Measurements from ENCODE around the gene VKORC1.

The VKORC1 gene

DNA sequence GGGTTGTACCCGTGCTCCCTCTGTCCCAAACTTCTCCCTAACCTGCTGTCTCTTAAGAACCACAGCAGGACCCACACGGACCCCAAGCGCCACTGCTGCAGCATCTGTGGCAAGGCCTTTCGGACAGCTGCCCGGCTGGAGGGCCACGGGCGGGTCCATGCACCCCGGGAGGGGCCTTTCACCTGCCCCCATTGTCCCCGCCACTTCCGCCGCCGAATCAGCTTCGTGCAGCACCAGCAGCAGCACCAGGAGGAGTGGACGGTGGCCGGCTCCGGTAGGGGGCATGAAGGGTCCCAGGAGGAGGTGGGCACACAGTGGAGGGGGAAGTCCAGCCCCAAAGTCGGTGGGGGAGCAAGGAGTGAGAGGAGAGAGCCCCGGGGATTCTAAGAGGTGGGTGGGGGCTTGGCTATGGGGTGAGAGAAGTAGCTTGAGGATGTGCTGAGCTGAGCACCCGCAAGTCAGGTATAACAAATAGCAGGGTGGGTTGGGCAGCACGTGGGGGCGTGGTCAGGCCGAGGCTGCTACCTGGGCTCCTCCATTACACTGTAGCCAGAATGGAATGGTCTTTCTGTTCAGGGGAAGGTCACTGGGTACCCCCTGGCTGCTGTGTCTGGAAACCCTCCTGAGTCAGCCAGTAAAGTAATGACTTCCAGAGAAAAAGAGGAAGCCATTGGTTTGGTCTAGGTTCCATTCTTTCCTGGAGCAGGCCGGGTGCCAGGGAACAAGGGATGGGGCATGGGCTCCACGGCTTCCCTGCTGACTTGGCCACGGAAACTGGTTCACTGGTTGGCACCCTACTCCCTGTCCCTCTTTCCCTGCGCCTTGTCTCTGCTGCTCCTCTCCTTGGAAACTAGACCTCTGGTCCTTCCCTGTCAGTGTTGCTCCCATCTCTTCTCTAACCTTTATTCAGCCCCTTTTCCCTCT, 12.9 kb downstream of the VKORC1 start:
- no peak for DNase-seq

GRCh38 chr16:31080756-31081419, 13.7 kb downstream of the VKORC1 start:
- DNase-seq = no peak

GRCh38 chr16:31080035-31080629, 14.5 kb downstream of the VKORC1 start:
- DNase-seq = no peak

- DNase-seq = no peak
These were observed 15.2 kb downstream of the VKORC1 start for GRCh38 chr16:31079342-31079944.

DNA sequence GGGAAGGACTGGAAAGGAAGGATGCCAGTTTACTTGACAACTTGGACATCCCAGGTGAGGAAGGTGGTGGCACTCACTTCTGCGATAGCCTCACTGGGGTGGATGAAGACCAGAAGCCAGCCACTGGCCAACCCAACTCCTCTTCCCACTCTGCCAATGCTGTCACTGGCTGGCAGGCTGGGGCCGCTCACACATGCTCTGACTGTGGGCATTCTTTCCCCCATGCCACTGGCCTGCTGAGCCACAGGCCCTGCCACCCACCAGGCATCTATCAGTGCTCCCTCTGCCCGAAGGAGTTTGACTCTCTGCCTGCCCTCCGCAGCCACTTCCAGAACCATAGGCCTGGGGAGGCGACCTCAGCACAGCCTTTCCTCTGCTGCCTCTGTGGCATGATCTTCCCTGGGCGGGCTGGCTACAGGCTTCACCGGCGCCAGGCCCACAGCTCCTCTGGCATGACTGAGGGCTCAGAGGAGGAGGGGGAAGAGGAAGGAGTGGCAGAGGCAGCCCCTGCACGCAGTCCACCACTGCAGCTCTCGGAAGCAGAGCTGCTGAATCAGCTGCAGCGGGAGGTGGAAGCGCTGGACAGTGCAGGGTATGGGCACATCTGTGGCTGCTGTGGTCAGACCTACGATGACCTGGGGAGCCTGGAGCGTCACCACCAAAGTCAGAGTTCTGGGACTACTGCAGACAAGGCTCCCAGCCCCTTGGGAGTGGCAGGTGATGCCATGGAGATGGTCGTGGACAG, 15.8 kb downstream of the VKORC1 start:
- DNase-seq = no peak

- no peak for DNase-seq
These were observed 16.8 kb downstream of the VKORC1 start for GRCh38 chr16:31077592-31078396.

DNA sequence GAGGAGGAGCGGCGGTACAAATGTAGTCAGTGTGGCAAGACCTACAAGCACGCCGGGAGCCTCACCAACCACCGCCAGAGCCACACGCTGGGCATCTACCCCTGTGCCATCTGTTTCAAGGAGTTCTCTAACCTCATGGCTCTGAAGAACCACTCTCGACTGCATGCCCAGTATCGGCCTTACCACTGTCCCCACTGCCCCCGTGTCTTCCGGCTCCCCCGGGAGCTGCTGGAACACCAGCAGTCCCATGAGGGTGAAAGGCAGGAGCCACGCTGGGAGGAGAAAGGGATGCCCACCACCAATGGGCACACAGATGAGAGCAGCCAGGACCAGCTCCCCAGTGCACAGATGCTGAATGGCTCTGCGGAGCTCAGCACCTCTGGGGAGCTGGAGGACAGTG, 17.6 kb downstream of the VKORC1 start:
- DNase-seq = no peak

DNA sequence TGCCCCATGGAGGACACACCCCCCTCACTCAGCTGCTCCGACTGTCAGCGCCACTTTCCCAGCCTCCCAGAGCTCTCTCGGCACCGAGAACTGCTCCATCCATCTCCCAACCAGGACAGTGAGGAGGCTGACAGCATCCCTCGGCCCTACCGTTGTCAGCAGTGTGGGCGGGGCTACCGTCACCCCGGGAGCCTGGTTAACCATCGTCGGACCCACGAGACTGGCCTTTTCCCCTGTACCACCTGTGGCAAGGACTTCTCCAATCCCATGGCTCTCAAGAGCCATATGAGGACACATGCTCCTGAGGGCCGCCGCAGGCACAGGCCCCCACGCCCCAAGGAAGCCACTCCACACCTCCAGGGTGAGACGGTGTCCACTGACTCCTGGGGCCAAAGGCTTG, 18.3 kb downstream of the VKORC1 start:
- no peak for DNase-seq

DNA sequence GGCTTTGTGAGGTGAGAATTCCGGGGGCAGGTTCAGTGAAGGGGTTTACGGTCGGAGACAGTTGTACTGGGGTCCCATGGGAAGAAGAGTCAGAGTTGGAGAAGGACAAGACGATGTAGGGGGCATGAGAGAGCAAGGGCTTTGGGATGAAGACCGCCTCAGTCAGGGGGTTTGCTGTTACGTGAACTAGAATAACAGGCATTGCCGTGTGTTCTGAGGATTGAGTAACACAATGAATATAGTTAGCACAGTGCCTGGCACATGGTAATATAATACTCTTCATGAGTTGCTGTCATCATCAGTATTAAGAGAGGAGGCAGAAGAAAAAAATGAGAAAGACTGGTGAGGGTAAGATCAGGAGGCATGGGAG, 19.8 kb downstream of the VKORC1 start:
- DNase-seq = no peak

- peak; percentile 100 for DNase-seq
These were observed 20.4 kb downstream of the VKORC1 start, which contains the start of the genes ZNF646 and ZNF668 for GRCh38 chr16:31073970-31074813. TSS of gene ZNF646 (plus strand) at chr16:31074422. CDS start at chr16:31076325, 1,903 bp downstream. TSS of gene ZNF668 (minus strand) at chr16:31074240. CDS start at chr16:31064459, 9,781 bp downstream.

DNA sequence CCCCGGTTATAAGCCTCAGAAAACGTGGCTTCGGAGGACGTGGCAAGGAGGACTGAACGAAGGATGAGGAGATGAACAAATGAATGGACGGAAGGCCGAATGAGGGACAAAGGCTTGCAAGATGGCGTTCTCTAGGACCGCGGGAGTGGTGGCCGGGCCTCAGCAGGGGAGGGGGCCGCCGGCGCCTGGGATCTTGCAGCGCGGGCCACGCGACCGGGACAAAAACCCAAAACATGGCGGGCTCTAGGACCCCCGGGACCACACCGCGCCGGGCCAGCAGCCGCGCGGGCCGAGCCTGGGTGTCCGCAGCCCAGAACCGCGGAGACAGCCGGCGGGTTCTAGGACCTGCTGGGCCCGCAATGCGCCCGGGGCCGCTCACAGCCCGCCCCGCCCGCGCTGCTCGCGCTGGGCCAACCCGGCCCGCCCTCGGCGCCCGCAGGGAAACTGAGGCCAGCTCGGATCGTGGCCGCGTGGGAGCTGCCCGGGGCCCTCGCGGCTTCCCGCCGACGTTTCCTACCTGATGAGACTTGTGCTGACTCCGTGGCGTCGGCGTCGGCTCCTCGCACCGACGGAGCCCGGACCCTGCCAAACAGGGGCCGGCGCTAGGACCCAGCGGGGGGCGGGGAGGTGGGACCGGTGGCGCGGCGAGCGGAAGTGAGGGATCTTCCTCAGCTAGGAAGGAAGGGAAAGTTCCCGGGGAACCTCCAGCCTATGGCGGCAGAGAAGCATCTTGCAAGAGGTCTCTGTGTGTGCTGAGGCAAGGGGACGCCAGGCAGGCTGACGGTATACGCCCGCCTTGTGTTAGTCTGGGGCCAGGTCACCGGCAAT, 21.2 kb downstream of the VKORC1 start:
- peak; percentile 94 for DNase-seq

DNA sequence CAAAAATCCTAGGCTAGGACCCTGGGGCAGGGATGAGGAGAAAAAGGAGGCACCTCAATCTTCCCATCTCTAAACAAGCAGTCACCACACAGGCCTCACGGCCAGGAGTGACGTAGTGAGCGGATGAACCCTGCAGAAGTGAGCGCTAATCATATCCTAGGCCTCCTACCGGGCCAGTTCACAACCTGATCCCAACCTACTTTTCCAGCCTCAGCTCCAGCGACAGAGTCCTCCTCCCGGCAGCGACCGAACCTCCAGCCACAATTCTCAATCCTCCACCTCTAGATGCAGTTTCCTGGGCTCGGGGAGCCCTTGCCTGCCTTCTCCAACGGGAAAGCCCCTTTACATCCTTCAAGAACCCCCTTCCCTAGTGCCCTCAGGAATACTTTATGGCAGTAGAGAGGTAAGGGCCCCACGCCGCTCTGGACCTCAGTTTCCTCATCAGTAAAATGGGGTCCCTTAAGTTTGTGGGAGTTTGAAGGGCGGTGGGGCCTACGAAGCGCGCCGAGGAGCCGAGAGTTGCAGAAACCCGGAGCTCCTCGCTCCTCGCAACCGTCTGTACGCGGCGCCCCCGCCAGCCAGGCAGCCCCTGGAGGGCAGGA, 22.0 kb downstream of the VKORC1 start:
- peak; percentile 33 for DNase-seq

DNA sequence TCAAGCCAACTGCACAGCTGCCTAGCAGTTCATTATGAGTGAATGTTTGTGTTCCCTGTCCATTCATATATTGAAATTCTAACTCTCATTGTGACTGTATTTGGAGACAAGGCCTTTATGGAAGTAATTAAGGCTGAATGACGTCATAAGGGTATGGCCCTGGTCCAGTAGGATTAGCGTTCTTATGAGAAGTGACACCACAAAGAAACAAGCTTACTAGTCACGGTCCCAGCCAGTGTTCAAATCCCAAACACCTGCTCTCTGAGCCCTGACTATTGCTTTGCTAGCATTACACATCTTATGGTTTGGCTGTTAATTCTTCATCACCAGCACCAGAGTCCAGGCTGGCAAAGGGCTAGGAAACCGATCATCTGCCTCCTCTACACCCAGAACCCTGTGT, 22.7 kb downstream of the VKORC1 start:
- peak; percentile 79 for DNase-seq

- no peak for DNase-seq
These were observed 27.3 kb downstream of the VKORC1 start for GRCh38 chr16:31067342-31067741.

- DNase-seq = peak; percentile 97
These were observed 29.6 kb downstream of the VKORC1 start for GRCh38 chr16:31064882-31065461.

DNA sequence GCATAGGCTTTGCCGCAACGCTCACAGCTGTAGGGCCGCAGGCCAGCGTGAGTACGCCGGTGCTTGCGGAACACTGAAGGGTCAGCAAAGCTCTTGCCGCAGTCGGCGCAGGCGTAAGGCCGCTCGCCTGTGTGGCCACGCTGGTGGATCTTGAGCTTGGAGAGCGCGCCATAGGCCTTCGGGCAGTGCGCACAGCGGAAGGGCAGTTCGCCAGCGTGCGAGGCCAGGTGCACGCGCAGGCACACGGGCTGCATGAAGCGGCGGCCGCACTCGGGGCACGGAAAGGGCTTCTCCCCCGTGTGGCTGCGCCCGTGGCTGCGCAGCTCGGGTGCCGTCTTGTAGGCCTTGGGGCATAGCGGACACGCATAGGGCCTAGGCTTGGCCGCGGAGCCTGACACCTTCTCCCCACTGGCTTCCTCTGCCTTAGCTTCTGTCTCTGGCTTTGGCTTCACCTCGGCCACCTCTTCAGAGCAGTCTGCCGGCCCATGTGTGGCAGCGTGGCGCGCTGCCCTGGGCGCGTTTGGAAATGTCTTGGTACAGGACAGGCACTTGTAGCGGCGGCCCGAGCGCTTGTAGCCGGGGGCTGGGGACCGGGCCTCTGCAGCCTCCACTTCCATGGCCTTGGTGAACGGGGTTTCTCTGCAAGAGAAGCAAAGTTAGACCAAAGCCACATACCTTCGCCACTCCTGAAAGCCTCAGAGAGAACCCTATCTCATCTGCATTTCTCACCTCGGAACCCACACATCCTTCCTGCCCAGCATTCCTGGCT, 30.6 kb downstream of the VKORC1 start:
- no peak for DNase-seq

- DNase-seq = no peak
These were observed 31.1 kb downstream of the VKORC1 start for GRCh38 chr16:31063495-31063842.

Measured in fibroblast of skin of scalp (primary cell).